Fibroblast of upper back skin (primary cell): ENCODE results near the gene FHL5.
"Not testable (repeated sequence)": the region's sequence is repeated elsewhere in the genome, so short reads cannot be mapped to it uniquely, and the experiment has no call there.

ENCODE experiments used
- DNase-seq: peaks from one replicate; pipeline ENCODE4 v3.0.0-alpha.2; 2013

Gene FHL5

GRCh38 chr6:96562886-96563285, at the start of gene FHL5:
Gene FHL5 (plus strand): TSS chr6:96563128. CDS start chr6:96603614, 40,486 bp downstream.
- no peak for DNase-seq

- peak; percentile 18 for DNase-seq
Measured at GRCh38 chr6:96520171-96521115, 42.5 kb upstream of the FHL5 start.

GRCh38 chr6:96521306-96521643, 41.7 kb upstream of the FHL5 start:
- no peak for DNase-seq

GRCh38 chr6:96521644-96522464, 41.1 kb upstream of the FHL5 start, which contains the start of gene UFL1:
Gene UFL1 (plus strand): TSS chr6:96521806. CDS start chr6:96521874, 68 bp downstream.
- peak; percentile 93 for DNase-seq

- DNase-seq, result peak; percentile 6
Measured at GRCh38 chr6:96522465-96523009, 40.4 kb upstream of the FHL5 start.

GRCh38 chr6:96528193-96528592, 34.7 kb upstream of the FHL5 start:
- DNase-seq, result no peak

- no peak for DNase-seq
Measured at GRCh38 chr6:96532399-96532798, 30.5 kb upstream of the FHL5 start.

- no peak for DNase-seq
Measured at GRCh38 chr6:96537726-96538125, 25.2 kb upstream of the FHL5 start.

- DNase-seq, result no peak
Measured at GRCh38 chr6:96542702-96543101, 20.2 kb upstream of the FHL5 start.

GRCh38 chr6:96545882-96546281, 17.0 kb upstream of the FHL5 start:
- no peak for DNase-seq

GRCh38 chr6:96547654-96548053, 15.3 kb upstream of the FHL5 start:
- DNase-seq, result no peak

- DNase-seq, result no peak
Measured at GRCh38 chr6:96554558-96554957, 8.4 kb upstream of the FHL5 start.

GRCh38 chr6:96559740-96560139, 3.2 kb upstream of the FHL5 start:
- not testable (repeated sequence) for DNase-seq

GRCh38 chr6:96563853-96564252, 925 bp downstream of the FHL5 start:
- DNase-seq, result no peak

GRCh38 chr6:96570053-96570452, 7.1 kb downstream of the FHL5 start:
- DNase-seq, result no peak

- no peak for DNase-seq
Measured at GRCh38 chr6:96571551-96571950, 8.6 kb downstream of the FHL5 start.

GRCh38 chr6:96575359-96575758, 12.4 kb downstream of the FHL5 start:
- no peak for DNase-seq

GRCh38 chr6:96576221-96576620, 13.3 kb downstream of the FHL5 start:
- DNase-seq, result no peak

- DNase-seq, result no peak
Measured at GRCh38 chr6:96582021-96582420, 19.1 kb downstream of the FHL5 start.

- no peak for DNase-seq
Measured at GRCh38 chr6:96582436-96582835, 19.5 kb downstream of the FHL5 start.

- DNase-seq, result no peak
Measured at GRCh38 chr6:96604420-96604819, 41.5 kb downstream of the FHL5 start.

GRCh38 chr6:96608074-96608473, 45.1 kb downstream of the FHL5 start:
- DNase-seq, result no peak

- DNase-seq, result no peak
Measured at GRCh38 chr6:96610019-96610418, 47.1 kb downstream of the FHL5 start.
